B cell (primary cell): Measurements from ENCODE around the gene TCF12. TPM values are rescaled to one million over a fixed set of nuclear protein-coding genes. Genes with fewer than 3 reads are reported as not detected.

Experiments used
- ATAC-seq: fragments of 200-7000 bp; cut with Tn5 transposase; one replicate; pipeline ENCODE4 v1.10.0; 2021; ENCODE audit warnings: low read depth, mild to moderate bottlenecking, moderate number of reproducible peaks, moderate library complexity
- CTCF ChIA-PET: fragments of 350-600 bp; sonication (Branson Sonifier 250); formaldehyde crosslinking; loops from one replicate; lab custom pipeline; 2021; ENCODE audit warnings: antibody characterized with exemption, inconsistent platforms; lab: Charles Lee
- POLR2A ChIA-PET: fragments of 350-600 bp; sonication (Branson Sonifier 250); formaldehyde crosslinking; loops from one replicate; lab custom pipeline; 2021; ENCODE audit warnings: antibody characterized with exemption; lab: Charles Lee
- DNase-seq: peaks from one replicate; pipeline ENCODE4 v3.0.0; 2013
- H2AFZ ChIP-seq: 2 replicates; pipeline ENCODE4 v1.6.1; 2012; ENCODE audit warnings: mild to moderate bottlenecking, low read depth, low read length; ENCODE audit not compliant: insufficient read depth, poor library complexity, severe bottlenecking
- H3K27ac ChIP-seq, 2 donors: 1 replicate in 1 of 2; 2 replicates in 1 of 2; pipeline ENCODE4 v1.5.1; 2012 to 2013; ENCODE audit warnings: low read length in 2 of 2, mild to moderate bottlenecking in 2 of 2, moderate library complexity in 1 of 2
- H3K27me3 ChIP-seq, 4 experiments: fragments of 200-600 bp in 1 of 4; sonication (generic) in 1 of 4; replicated peaks in 1 of 4; 1 replicate in 2 of 4; 2 replicates in 2 of 4; pipeline versions ENCODE4 v1.6.1 to v1.7.0; 2013 to 2016; ENCODE audit warnings: low read length in 3 of 4, mild to moderate bottlenecking in 2 of 4, mixed read lengths in 1 of 4, moderate library complexity in 1 of 4; ENCODE audit not compliant: insufficient read depth in 4 of 4, control insufficient read depth in 3 of 4; ENCODE audit errors: control extremely low read depth in 1 of 4
- H3K36me3 ChIP-seq, 2 experiments: replicated peaks in 1 of 2; 1 replicate in 1 of 2; 2 replicates in 1 of 2; pipeline versions ENCODE4 v1.6.1 to v1.7.1; 2013; ENCODE audit warnings: low read length in 1 of 2; ENCODE audit not compliant: insufficient read depth in 2 of 2, control insufficient read depth in 1 of 2; ENCODE audit errors: control extremely low read depth in 1 of 2, extremely low read depth in 1 of 2
- H3K4me1 ChIP-seq, 2 donors: fragments of 200-600 bp in 1 of 2; sonication (generic) in 1 of 2; 1 replicate in 1 of 2; 2 replicates in 1 of 2; pipeline versions ENCODE4 v1.5.1 to v1.6.1; 2013 to 2017; ENCODE audit warnings: low read length in 2 of 2; ENCODE audit not compliant: control insufficient read depth in 2 of 2, insufficient read depth in 2 of 2
- H3K4me2 ChIP-seq: replicated peaks from 2 replicates; pipeline ENCODE3; 2012; ENCODE audit warnings: mild to moderate bottlenecking, low read depth, low read length; ENCODE audit not compliant: poor library complexity, severe bottlenecking
- H3K4me3 ChIP-seq, 5 experiments: fragments of 200-600 bp in 1 of 5; sonication (generic) in 1 of 5; 1 replicate in 3 of 5; 2 replicates in 2 of 5; pipeline versions ENCODE4 v1.5.1 to v1.7.0; 2011 to 2016; ENCODE audit warnings: low read length in 4 of 5, mild to moderate bottlenecking in 4 of 5, low read depth in 2 of 5, control low read depth in 1 of 5, moderate library complexity in 1 of 5; ENCODE audit not compliant: insufficient read depth in 1 of 5; ENCODE audit errors: control extremely low read depth in 1 of 5, extremely low read depth in 1 of 5
- H3K79me2 ChIP-seq: fragments of 200-600 bp; sonication (generic); one replicate; pipeline ENCODE4 v1.6.0; 2016; ENCODE audit warnings: low read length; ENCODE audit not compliant: control insufficient read depth, insufficient read depth
- H3K9ac ChIP-seq: fragments of 200-600 bp; sonication (generic); 2 replicates; pipeline ENCODE4 v1.6.1; 2017; ENCODE audit warnings: mild to moderate bottlenecking, low read length, moderate library complexity
- H3K9me3 ChIP-seq, 3 donors: one replicate each; pipeline versions ENCODE4 v1.6.1 to v1.7.1; 2013; ENCODE audit warnings: low read length in 2 of 3; ENCODE audit not compliant: control insufficient read depth in 2 of 3, insufficient read depth in 1 of 3; ENCODE audit errors: control extremely low read depth in 1 of 3
- H4K20me1 ChIP-seq: 2 replicates; pipeline ENCODE4 v1.6.0; 2012; ENCODE audit warnings: mild to moderate bottlenecking, low read length; ENCODE audit not compliant: insufficient read depth, control insufficient read depth, poor library complexity, severe bottlenecking
- H3K27ac Mint-ChIP-seq: one replicate; pipeline ENCODE4 v1.8.0; 2021; ENCODE audit warnings: mixed read lengths
- H3K27me3 Mint-ChIP-seq: one replicate; pipeline ENCODE4 v1.8.0; 2021; ENCODE audit warnings: mixed read lengths
- H3K4me1 Mint-ChIP-seq: one replicate; pipeline ENCODE4 v1.8.0; 2021; ENCODE audit warnings: mixed read lengths
- H3K4me3 Mint-ChIP-seq: one replicate; pipeline ENCODE4 v1.8.0; 2021; ENCODE audit warnings: mixed read lengths
- H3K9me3 Mint-ChIP-seq: one replicate; pipeline ENCODE4 v1.8.0; 2022; ENCODE audit warnings: mixed read lengths; ENCODE audit not compliant: insufficient read depth
- EZH2 ChIP-seq: IDR thresholded peaks from 2 replicates; pipeline ENCODE4 v1.6.1; 2012; ENCODE audit warnings: borderline replicate concordance, low read depth, mild to moderate bottlenecking, moderate library complexity, low read length; ENCODE audit not compliant: insufficient read depth, poor library complexity, severe bottlenecking
- WGBS: methylation state at CpG from one replicate; pipeline ENCODE4 v1.1.5; 2013; ENCODE audit warnings: missing lambda C conversion rate; ENCODE audit not compliant: insufficient coverage; 5-methylcytosine and 5-hydroxymethylcytosine counted together
- intact Hi-C: fragments of 100-400 bp; cut with micrococcal nuclease; formaldehyde crosslinking; loops from one replicate; pipeline ENCODE4 v1.10.0; 2022
- polyA plus RNA-seq: library from polyadenylated mRNA; depleted of rRNA; stranded (reverse); fragments of >200 nt; gene quantifications from 2 replicates; pipeline ENCODE4 v1.2.3, GENCODE V29; 2012
- total RNA-seq, 2 donors: library from RNA; stranded (reverse); fragments of 120-200 nt in 1 of 2; gene quantifications; 1 replicate in 1 of 2; 2 replicates in 1 of 2; pipeline versions ENCODE4 v1.2.3 to v1.2.4, GENCODE V29; 2013 to 2022
- TF ChIP-seq, protein P1 (sequence below): fragments of 200-600 bp; IDR thresholded peaks from one replicate; pipeline ENCODE4 v1.8.0; 2022; ENCODE audit warnings: antibody characterized with exemption, mild to moderate bottlenecking

Gene TCF12
- total and polyA plus RNA-seq, 2 donors (not counting 1 experiment from before 2014, with no cell fraction given) = 27.1 to 131 TPM

DNA sequence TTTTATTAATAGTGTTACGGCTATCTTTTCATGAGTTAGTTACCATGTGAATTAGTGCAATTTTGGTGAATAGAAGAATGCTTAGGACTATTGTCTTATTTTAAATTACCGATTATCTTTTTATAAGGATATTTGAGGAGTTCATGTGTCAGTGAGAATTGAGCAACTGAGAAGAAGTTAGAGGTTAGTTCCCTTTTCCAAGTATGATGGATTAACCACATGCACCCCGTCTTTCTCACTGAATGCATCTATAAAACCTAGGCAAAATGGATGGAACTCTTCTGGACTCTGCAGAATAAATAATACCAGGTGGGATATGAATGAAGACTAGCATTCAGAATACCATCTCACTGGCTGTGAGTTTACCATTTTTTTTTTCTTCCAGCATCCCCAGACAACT is 74.3 kb downstream of the TCF12 start:
- Mint-ChIP-seq H3K27ac (no peak overlapping the region), H3K4me1 (peaks cover 18% of the 10 kb centered on the region), H3K4me3 (no peak overlapping the region), H3K27me3 (no peaks in the 10 kb centered on the region), H3K9me3 (no peaks in the 10 kb centered on the region)
- Histone ChIP-seq H3K79me2 (peaks cover 77% of the 10 kb centered on the region), H3K4me1 (no peaks in the 10 kb centered on the region), H3K27ac (no peak overlapping the region), H3K9ac (no peak overlapping the region), H3K27me3 (no peaks in the 10 kb centered on the region), H3K4me2 (no peak overlapping the region), H3K4me3 (no peak overlapping the region), H4K20me1 (peaks cover 29% of the 10 kb centered on the region), H3K9me3 (peaks cover 0 to 2% (median 1%) of the 10 kb centered on the region in 3 donors), H2AFZ (no peak overlapping the region), H3K36me3 (peaks cover 0 to 3% of the 10 kb centered on the region in 2 experiments)
- POLR2A ChIA-PET = no interaction called here
- ATAC-seq = no peak
- intact Hi-C loops = no loop called here
- CTCF ChIA-PET = no interaction called here
- DNase-seq = no peak
- WGBS = no CpG with 5 or more reads among the region's 3 CpGs
- TF ChIP-seq, protein P1, sequence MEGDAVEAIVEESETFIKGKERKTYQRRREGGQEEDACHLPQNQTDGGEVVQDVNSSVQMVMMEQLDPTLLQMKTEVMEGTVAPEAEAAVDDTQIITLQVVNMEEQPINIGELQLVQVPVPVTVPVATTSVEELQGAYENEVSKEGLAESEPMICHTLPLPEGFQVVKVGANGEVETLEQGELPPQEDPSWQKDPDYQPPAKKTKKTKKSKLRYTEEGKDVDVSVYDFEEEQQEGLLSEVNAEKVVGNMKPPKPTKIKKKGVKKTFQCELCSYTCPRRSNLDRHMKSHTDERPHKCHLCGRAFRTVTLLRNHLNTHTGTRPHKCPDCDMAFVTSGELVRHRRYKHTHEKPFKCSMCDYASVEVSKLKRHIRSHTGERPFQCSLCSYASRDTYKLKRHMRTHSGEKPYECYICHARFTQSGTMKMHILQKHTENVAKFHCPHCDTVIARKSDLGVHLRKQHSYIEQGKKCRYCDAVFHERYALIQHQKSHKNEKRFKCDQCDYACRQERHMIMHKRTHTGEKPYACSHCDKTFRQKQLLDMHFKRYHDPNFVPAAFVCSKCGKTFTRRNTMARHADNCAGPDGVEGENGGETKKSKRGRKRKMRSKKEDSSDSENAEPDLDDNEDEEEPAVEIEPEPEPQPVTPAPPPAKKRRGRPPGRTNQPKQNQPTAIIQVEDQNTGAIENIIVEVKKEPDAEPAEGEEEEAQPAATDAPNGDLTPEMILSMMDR = no peak
- TF ChIP-seq EZH2 = no peak

DNA sequence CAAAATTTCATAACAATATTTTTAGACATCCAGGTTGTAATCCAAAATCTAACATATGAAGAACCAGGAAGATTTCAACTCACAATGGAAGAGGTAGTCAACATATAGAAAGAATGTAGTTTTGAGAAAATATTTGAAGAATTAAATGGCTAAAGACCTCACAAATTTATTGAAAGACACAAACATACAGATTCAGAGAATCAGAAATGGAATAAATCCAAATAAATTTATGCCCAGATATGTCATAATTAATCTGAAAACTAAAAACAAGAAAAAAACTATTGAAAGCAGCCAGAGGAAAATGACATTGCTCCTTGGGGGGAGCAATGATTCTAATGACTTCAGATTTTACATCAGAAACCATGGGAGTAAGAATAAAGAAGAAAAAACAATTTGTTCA is 75.8 kb downstream of the TCF12 start:
- Histone ChIP-seq H3K9me3 (peaks cover 0 to 2% (median 1%) of the 10 kb centered on the region in 3 donors), H3K27ac (no peak overlapping the region), H4K20me1 (peaks cover 19% of the 10 kb centered on the region), H3K4me2 (no peak overlapping the region), H3K4me3 (no peak overlapping the region), H3K9ac (no peak overlapping the region), H3K36me3 (peaks cover 0 to 3% of the 10 kb centered on the region in 2 experiments), H3K27me3 (no peaks in the 10 kb centered on the region), H3K4me1 (no peaks in the 10 kb centered on the region), H3K79me2 (peaks cover 68% of the 10 kb centered on the region), H2AFZ (no peak overlapping the region)
- Mint-ChIP-seq H3K4me1 (peaks cover 11% of the 10 kb centered on the region), H3K27ac (no peak overlapping the region), H3K4me3 (no peak overlapping the region), H3K9me3 (no peaks in the 10 kb centered on the region), H3K27me3 (no peaks in the 10 kb centered on the region)
- intact Hi-C loops = no loop called here
- no peak for ATAC-seq
- DNase-seq = no peak
- CTCF ChIA-PET = no interaction called here
- POLR2A ChIA-PET = no interaction called here
- TF ChIP-seq, protein P1 = no peak
- TF ChIP-seq EZH2 = no peak
